Upper lobe of left lung (tissue), 4 donors: ENCODE results near the gene CALN1.

Experiments
- POLR2A ChIP-seq, 4 donors: fragments of 450-650 bp; IDR thresholded peaks; one replicate each; pipeline ENCODE4 v1.5.1; 2016 to 2017; ENCODE audit warnings: antibody characterized with exemption in 4 of 4, mild to moderate bottlenecking in 2 of 4
- POLR2AphosphoS5 ChIP-seq, 2 donors: sonication (generic); formaldehyde crosslinking; IDR thresholded peaks; one replicate each; pipeline ENCODE4 v1.5.1; 2017; ENCODE audit warnings: antibody characterized with exemption in 2 of 2

- TF ChIP-seq POLR2A (IDR thresholded peaks at IDR 0.05) = no peak
- TF ChIP-seq POLR2AphosphoS5 (IDR thresholded peaks at IDR 0.05) = no peak
Measured at GRCh38 chr7:72316148-72316547, 96.0 kb downstream of the CALN1 start.
